Measurements from ENCODE around the gene VNN1. TPM values are rescaled to one million over a fixed set of nuclear protein-coding genes. Genes with fewer than 3 reads are reported as not detected.

Gene VNN1
- total RNA-seq, 1 donor from 2014 or later: not detected

DNA sequence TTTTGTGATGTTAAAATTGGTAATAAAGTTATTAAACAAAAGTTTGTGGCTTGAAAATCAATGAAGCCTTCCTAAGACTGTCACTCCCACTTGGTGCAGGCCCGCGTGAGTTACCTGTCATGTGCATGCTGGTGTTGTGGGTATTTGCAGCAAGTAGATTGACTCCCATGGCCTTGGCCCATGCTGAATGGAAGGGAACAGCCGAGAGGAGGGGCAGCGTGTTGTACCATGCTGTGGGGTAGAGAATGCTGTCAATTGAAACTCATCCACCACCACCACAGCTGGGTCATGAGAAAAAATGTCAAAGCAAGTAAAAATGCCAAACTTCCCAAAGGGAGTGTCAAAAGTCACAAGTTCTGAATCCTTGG is 12.7 kb upstream of the VNN1 start:
- Mint-ChIP-seq H3K36me3 (ENCODE audit: low read depth) (no peaks in the 10 kb centered on the region), H3K4me1 (ENCODE audit: low read depth) (no peaks in the 10 kb centered on the region), H3K27ac (ENCODE audit: unreplicated experiment) (no peak overlapping the region), H3K4me3 (ENCODE audit: unreplicated experiment) (no peak overlapping the region), H3K27me3 (ENCODE audit: low read depth) (no peaks in the 10 kb centered on the region), H3K9me3 (ENCODE audit: low read depth) (peaks cover 3% of the 10 kb centered on the region)
- DNase-seq (ENCODE audit: low spot score): no peak
- TF ChIP-seq, protein P1, sequence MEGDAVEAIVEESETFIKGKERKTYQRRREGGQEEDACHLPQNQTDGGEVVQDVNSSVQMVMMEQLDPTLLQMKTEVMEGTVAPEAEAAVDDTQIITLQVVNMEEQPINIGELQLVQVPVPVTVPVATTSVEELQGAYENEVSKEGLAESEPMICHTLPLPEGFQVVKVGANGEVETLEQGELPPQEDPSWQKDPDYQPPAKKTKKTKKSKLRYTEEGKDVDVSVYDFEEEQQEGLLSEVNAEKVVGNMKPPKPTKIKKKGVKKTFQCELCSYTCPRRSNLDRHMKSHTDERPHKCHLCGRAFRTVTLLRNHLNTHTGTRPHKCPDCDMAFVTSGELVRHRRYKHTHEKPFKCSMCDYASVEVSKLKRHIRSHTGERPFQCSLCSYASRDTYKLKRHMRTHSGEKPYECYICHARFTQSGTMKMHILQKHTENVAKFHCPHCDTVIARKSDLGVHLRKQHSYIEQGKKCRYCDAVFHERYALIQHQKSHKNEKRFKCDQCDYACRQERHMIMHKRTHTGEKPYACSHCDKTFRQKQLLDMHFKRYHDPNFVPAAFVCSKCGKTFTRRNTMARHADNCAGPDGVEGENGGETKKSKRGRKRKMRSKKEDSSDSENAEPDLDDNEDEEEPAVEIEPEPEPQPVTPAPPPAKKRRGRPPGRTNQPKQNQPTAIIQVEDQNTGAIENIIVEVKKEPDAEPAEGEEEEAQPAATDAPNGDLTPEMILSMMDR (IDR thresholded peaks at IDR 0.05): no peak

DNA sequence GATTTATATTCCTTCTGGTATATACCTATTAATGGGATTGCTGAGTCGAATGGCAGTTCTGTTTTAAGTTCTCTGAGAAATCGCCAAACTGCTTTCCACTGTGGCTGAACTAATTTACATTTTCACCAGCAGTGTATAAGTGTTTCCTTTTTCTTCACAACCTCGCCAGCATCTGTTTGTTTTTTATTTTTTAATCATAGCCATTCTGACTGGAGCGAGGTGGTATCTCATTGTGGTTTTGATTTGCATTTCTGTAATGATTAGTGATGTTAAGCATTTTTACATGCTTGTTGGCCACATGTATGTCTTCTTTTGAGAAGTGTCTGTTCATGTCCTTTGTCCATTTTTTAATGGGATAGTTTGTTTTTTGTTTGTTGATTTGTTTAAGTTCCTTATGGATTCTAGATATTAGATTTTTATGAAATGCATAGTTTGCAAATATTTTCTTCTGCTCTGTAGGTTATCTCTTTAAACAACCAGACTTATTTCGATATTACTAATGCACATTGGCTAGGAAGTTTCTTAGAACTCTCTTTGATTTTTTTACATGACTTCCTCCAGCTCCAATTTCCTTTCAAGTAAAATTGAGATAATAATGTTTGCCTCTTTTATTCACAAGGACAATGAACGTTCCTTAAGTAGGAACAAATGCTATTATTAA is 12.2 kb upstream of the VNN1 start:
- H3K36me3 Mint-ChIP-seq (ENCODE audit: low read depth): no peaks in the 10 kb centered on the region
- no peaks in the 10 kb centered on the region for H3K4me1 Mint-ChIP-seq (ENCODE audit: low read depth)
- no peaks in the 10 kb centered on the region for H3K27me3 Mint-ChIP-seq (ENCODE audit: low read depth)
- no peak overlapping the region for H3K4me3 Mint-ChIP-seq (ENCODE audit: unreplicated experiment)
- no peak for DNase-seq (ENCODE audit: low spot score)
- peaks cover 3% of the 10 kb centered on the region for H3K9me3 Mint-ChIP-seq (ENCODE audit: low read depth)
- TF ChIP-seq, protein P1 (IDR thresholded peaks at IDR 0.05): no peak
- H3K27ac Mint-ChIP-seq (ENCODE audit: unreplicated experiment): no peak overlapping the region

DNA sequence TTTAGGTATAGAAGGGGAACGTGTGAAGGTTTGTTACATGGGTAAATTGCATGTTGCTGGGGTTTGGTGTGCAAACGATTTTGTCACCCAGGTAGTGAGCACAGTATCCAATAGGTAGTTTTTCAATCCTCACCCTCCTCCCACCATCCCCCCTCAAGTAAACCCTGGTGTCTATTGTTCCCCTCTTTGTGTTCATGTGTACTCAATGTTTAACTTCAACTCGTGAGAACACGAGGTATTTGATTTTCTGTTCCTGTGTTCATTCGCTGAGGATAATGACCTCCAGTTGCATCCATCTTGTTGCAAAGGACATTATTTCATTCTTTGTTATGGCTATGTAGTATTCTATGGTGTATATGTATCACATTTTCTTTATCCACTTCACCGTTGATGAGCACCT is 11.6 kb upstream of the VNN1 start:
- Mint-ChIP-seq H3K9me3 (ENCODE audit: low read depth) (peaks cover 3% of the 10 kb centered on the region), H3K27ac (ENCODE audit: unreplicated experiment) (no peak overlapping the region), H3K36me3 (ENCODE audit: low read depth) (no peaks in the 10 kb centered on the region)

GRCh38 chr6:132719736-132720448 is 6.0 kb upstream of the VNN1 start:
- Mint-ChIP-seq H3K27me3 (ENCODE audit: low read depth) (no peaks in the 10 kb centered on the region), H3K36me3 (ENCODE audit: low read depth) (no peaks in the 10 kb centered on the region), H3K9me3 (ENCODE audit: low read depth) (peaks cover 3% of the 10 kb centered on the region), H3K27ac (ENCODE audit: unreplicated experiment) (no peak overlapping the region), H3K4me1 (ENCODE audit: low read depth) (no peaks in the 10 kb centered on the region), H3K4me3 (ENCODE audit: unreplicated experiment) (no peak overlapping the region)
- no peak for DNase-seq (ENCODE audit: low spot score)
- TF ChIP-seq, protein P1 (IDR thresholded peaks at IDR 0.05): no peak

More for the DNA sequence above, 11.6 kb upstream of the VNN1 start:
- no peak for DNase-seq (ENCODE audit: low spot score)
- H3K27me3 Mint-ChIP-seq (ENCODE audit: low read depth): no peaks in the 10 kb centered on the region
- no peak overlapping the region for H3K4me3 Mint-ChIP-seq (ENCODE audit: unreplicated experiment)
- TF ChIP-seq, protein P1 (IDR thresholded peaks at IDR 0.05): no peak
- H3K4me1 Mint-ChIP-seq (ENCODE audit: low read depth): no peaks in the 10 kb centered on the region

DNA sequence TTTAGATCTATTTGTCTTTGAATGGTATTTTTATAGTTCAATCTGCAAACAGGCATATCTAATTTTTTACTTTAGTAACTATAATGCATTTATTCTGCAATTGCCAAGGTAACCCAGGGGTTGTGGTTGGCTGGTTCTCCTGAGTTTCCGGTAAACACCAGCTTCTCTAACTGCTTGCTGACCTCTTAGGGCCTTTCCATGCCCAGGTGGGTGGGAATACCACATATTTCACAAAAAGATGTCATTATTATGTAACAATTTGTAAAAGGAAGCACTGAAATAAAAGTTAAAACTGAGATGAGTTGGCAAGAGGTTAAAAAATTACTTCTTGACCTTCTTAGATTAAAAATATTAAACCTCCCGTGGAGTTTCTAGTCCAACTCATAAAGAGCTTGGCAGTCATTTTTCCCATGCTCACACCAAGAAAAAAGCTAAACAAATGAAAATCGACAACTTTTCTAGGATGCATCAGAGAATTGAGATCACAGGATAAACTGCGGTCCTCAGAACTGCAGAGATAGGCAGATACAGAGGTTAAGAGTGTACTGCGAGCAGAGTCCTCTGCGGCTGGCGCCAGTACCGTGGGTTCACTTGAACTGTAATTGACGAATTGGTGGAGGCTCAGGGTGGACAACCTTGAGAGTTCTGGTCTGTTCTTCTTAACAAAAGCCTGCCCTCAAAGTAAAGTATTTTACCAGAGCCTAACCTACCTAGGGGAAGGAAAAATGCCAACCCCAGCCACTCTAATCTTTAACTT is 2.2 kb upstream of the VNN1 start:
- Mint-ChIP-seq H3K4me3 (ENCODE audit: unreplicated experiment) (no peak overlapping the region), H3K27ac (ENCODE audit: unreplicated experiment) (no peak overlapping the region), H3K4me1 (ENCODE audit: low read depth) (no peaks in the 10 kb centered on the region), H3K27me3 (ENCODE audit: low read depth) (no peaks in the 10 kb centered on the region), H3K36me3 (ENCODE audit: low read depth) (no peaks in the 10 kb centered on the region), H3K9me3 (ENCODE audit: low read depth) (no peaks in the 10 kb centered on the region)
- TF ChIP-seq, protein P1 (IDR thresholded peaks at IDR 0.05): no peak
- DNase-seq (ENCODE audit: low spot score): no peak

All from chondrocyte (in vitro differentiated cells).